Fibroblast of pulmonary artery (primary cell): ENCODE measurements around the gene DTX3.

ENCODE experiments used
- DNase-seq: peaks from one replicate; pipeline ENCODE4 v3.0.0-alpha.2; 2010; ENCODE audit warnings: low read depth
- H3K4me3 ChIP-seq: replicated peaks from 2 replicates; pipeline ENCODE4 v1.5.1; 2011; ENCODE audit warnings: low read depth, mild to moderate bottlenecking, control low read depth, low read length, moderate library complexity
- CTCF ChIP-seq: IDR thresholded peaks from 2 replicates; pipeline ENCODE4 v1.5.1; 2011; ENCODE audit warnings: mild to moderate bottlenecking, control low read depth, low read length, inconsistent platforms; ENCODE audit errors: missing control alignments

Gene DTX3

DNA sequence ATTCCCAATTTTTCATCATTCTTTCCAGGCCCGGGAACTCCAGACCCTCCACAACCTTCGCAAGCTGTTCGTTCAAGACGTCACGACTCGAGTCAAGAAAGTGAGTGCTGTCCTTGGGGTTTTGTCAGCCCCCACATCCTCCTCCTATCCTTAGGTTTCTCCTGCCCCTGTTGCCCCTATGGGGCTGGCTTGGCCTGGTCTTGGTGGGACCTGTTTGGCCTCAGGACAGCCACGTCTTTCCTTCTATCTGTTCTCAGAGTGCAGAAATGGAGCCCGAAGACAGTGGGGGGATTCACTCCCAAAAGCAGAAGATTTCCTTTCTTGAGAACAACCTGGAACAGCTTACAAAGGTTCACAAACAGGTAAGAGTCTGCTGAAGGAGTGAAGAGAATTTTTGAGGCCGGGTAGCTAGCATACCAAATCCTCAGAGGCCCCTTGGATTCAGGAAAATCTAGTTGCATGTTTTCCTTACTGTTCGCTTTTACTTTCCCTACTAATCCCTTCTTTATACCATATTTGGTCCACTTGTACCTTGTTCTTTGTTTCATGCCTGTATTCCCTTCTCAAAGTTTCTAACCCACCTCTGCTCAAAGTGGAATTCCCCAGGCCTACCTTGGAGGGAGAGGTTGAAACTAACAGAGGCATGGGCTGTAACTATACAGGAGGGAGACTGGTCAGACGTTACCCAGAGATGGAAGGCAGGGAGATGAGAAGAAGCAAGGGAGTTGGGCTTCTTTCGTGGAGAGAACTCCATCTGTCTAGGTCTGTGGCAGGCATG lies 26.5 kb upstream of the DTX3 start:
- DNase-seq, result no peak
- no peak overlapping the region for H3K4me3 ChIP-seq

DNA sequence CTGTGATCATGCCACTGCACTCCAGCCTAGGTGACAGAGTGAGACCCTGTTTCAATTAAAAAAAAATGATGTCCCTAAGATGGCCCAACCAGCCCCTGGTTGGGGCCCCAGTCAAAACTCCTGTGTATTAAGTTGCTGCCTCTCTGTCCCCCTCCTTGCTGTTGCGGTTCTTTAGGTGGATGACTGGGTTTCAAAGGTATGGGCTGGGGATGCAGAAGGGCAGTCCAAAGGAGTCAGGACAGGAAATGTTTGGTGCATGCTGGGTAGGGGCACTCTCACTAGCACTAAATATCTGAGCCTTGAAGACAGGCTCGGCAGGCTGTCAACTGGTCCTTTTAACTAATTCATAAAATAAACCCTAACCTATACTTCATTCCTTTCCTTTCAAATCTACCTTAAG lies 25.6 kb upstream of the DTX3 start:
- TF ChIP-seq CTCF, result no peak
- H3K4me3 ChIP-seq, result no peak overlapping the region
- DNase-seq, result no peak

More for the DNA sequence above, 26.5 kb upstream of the DTX3 start:
- no peak for TF ChIP-seq CTCF

DNA sequence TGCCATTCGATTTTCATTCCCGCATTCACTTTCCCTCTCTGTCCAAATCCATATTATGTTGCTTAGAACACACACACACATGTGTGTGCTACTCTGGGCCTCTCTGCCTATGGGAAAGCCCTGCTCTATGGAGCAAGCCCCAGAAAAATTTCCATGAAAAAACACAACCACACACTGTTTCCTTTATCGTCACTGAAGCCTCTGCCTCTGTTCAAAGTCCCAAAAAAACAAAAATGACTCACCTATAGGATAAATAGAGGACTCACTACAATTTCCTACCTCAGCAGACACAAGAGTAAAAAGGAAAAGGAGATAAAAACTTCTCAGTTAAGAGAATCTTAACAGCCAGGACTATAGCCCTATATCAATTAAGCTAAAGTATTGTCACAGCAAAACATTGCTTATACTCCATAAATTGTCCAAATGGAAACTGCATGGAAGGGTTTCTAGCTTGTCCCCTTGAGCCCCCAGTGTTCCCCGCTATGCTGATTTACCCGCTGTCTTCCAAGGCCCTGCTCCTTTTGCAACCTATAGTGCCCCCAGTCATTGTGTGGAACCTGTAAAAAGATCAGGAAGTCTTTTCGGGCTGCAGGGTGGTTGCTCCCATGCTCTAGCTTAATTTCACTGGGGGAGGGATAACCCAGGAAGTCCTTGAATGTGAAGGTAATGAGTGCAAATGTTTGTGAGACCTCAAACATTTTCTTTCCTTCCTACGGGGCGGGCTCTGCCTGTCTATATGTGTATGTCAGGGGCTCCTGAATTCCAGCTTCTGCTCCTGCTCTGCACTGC lies 24.8 kb upstream of the DTX3 start:
- H3K4me3 ChIP-seq, result no peak overlapping the region
- no peak for DNase-seq
- TF ChIP-seq CTCF, result no peak

DNA sequence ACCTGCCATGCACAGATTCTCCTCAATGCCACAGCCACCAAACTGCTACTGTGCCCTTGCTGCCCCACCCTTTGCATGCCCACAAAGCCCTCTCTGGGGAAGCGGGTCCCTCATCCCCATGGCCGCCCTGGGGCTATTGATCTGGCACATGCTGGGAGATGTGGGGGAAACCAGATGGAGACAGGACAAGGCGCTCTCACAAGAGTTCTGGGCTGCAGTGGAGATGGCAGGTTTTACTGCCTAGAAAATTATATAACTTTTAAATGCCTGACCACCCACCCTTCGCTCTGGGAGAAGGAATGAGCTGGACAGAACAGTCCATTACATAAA lies 24.2 kb upstream of the DTX3 start:
- DNase-seq, result no peak
- TF ChIP-seq CTCF, result no peak

DNA sequence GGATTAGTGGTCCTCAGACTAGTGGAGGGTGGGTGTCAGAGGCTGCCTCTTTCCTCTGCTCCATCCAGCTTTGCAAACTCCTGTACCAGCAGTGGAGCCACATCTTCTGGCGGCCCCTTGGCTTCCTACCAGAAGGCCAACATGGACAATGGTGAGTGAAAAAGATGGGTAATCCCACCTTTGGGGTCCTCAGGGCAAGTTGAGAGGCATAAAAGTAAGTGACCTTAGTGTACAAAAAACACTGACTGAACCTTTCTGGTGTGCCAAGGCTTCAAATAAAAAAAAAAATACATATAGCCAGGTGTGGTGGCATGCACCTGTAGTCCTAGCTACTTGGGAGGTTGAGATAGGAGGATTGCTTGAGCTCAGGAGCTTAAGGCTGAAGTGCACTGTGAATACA lies 22.8 kb upstream of the DTX3 start:
- TF ChIP-seq CTCF, result no peak
- no peak overlapping the region for H3K4me3 ChIP-seq
- DNase-seq, result no peak

More for the DNA sequence above, 24.2 kb upstream of the DTX3 start:
- H3K4me3 ChIP-seq, result no peak overlapping the region

- H3K4me3 ChIP-seq, result no peak overlapping the region
- DNase-seq, result no peak
- TF ChIP-seq CTCF, result no peak
Observed at GRCh38 chr12:57582440-57582839, 22.2 kb upstream of the DTX3 start.
